K562 (cell line): Measurements from ENCODE around the gene FAM89B. TPM values are rescaled to one million over a fixed set of nuclear protein-coding genes. Genes with fewer than 3 reads are reported as not detected.

Source experiments
- ATAC-seq: fragments of 200-7000 bp; cut with Tn5 transposase; 3 replicates; pipeline ENCODE4 v1.9.1; 2020; ENCODE audit warnings: moderate library complexity
- BruUV-seq: library from RNA; stranded (reverse); fragments of 400-500 nt; replicated peaks from 2 replicates; lab custom pipeline; 2021; lab: Mats Ljungman, UMichigan
- CTCF ChIA-PET: fragments of 300-600 bp; formaldehyde crosslinking; extraction: SDS; loops from one replicate; lab custom pipeline; 2021; ENCODE audit warnings: low intra/inter-chr PET ratio; lab: Yijun Ruan, JAX
- POLR2A ChIA-PET: fragments of 300-600, 350-650 bp; sonication (Branson Sonifier 250); formaldehyde crosslinking; extraction: SDS; loops from one replicate; lab custom pipeline; 2021; ENCODE audit warnings: antibody characterized with exemption, inconsistent platforms; lab: Yijun Ruan, JAX
- DNase-seq, 4 experiments: peaks; one replicate each; pipeline versions ENCODE4 v3.0.0 to v3.0.0-alpha.2; 2011 to 2018; ENCODE audit warnings: low spot score in 3 of 4, mixed read lengths in 3 of 4; ENCODE audit errors: extremely low read depth in 1 of 4
- FAIRE-seq: peaks from 2 replicates; lab custom pipeline; 2011; peaks lifted over from hg19 to GRCh38; lab: Jason Lieb, UNC
- H2AFZ ChIP-seq: 2 replicates; pipeline ENCODE4 v1.6.0; 2011; ENCODE audit warnings: low read depth, low read length, control low read depth, inconsistent platforms
- H3K27ac ChIP-seq: fragments of 200-600 bp; 3 replicates; pipeline ENCODE4 v1.8.0; 2011; ENCODE audit warnings: low read depth, mild to moderate bottlenecking, control low read depth, inconsistent platforms, low read length, moderate library complexity, mixed read lengths; ENCODE audit errors: extremely low read depth
- H3K27me3 ChIP-seq, 2 experiments: fragments of 300-600 bp in 1 of 2; 2 replicates in 1 of 2; 3 replicates in 1 of 2; pipeline versions ENCODE4 v1.6.0 to v1.8.0; 2011; ENCODE audit warnings: inconsistent platforms in 2 of 2, low read length in 2 of 2, mild to moderate bottlenecking in 1 of 2, mixed read lengths in 1 of 2, moderate library complexity in 1 of 2; ENCODE audit not compliant: control insufficient read depth in 2 of 2, insufficient read depth in 2 of 2
- H3K36me3 ChIP-seq: fragments of 300-600 bp; 3 replicates; pipeline ENCODE4 v1.8.0; 2011; ENCODE audit warnings: mild to moderate bottlenecking, low read length, inconsistent platforms; ENCODE audit not compliant: control insufficient read depth, insufficient read depth
- H3K4me1 ChIP-seq, 2 experiments: fragments of 200-600 bp in 1 of 2; replicated peaks in 1 of 2; 2 replicates in 1 of 2; 3 replicates in 1 of 2; pipeline versions ENCODE4 v1.5.1 to v1.8.0; 2011; ENCODE audit warnings: inconsistent platforms in 2 of 2, low read length in 2 of 2, mild to moderate bottlenecking in 1 of 2, mixed read lengths in 1 of 2, moderate library complexity in 1 of 2; ENCODE audit not compliant: control insufficient read depth in 2 of 2, insufficient read depth in 2 of 2
- H3K4me2 ChIP-seq: 2 replicates; pipeline ENCODE4 v1.6.1; 2011; ENCODE audit warnings: low read length, control low read depth, inconsistent platforms, mixed read lengths; ENCODE audit not compliant: insufficient read depth
- H3K4me3 ChIP-seq: fragments of 200-600 bp; sonication (generic), shearing (Covaris generic); 2 replicates; pipeline ENCODE4 v1.5.1; 2016; ENCODE audit warnings: control low read depth, inconsistent platforms
- H3K79me2 ChIP-seq: fragments of 200-600 bp; 3 replicates; pipeline ENCODE4 v1.8.0; 2011; ENCODE audit warnings: low read length, inconsistent platforms; ENCODE audit not compliant: control insufficient read depth, insufficient read depth
- H3K9ac ChIP-seq, 2 experiments: 2 replicates each; pipeline versions ENCODE4 v1.6.0 to v1.6.1; 2011; ENCODE audit warnings: low read depth in 2 of 2, low read length in 2 of 2, control low read depth in 1 of 2, inconsistent platforms in 1 of 2, mild to moderate bottlenecking in 1 of 2, mixed read lengths in 1 of 2; ENCODE audit not compliant: insufficient read depth in 1 of 2
- H3K9me1 ChIP-seq: one replicate; pipeline ENCODE4 v1.6.0; 2011; ENCODE audit warnings: inconsistent platforms, mild to moderate bottlenecking, low read length, moderate library complexity; ENCODE audit not compliant: control insufficient read depth, insufficient read depth
- H3K9me3 ChIP-seq: replicated peaks from 2 replicates; pipeline ENCODE4 v1.5.1; 2011; ENCODE audit warnings: low read depth, low read length, inconsistent platforms; ENCODE audit not compliant: control insufficient read depth, insufficient read depth
- H4K20me1 ChIP-seq: replicated peaks from 2 replicates; pipeline ENCODE4 v1.6.1; 2011; ENCODE audit warnings: low read length, inconsistent platforms, mixed read lengths; ENCODE audit not compliant: control insufficient read depth, insufficient read depth
- CREB3 ChIP-seq: fragments of 450-650 bp; conservative IDR thresholded peaks from 2 replicates; pipeline ENCODE4 v1.6.1; 2016; ENCODE audit warnings: missing genetic modification characterization, low read depth, mild to moderate bottlenecking, missing compliant biosample characterization, moderate library complexity
- FOXK2 ChIP-seq, 2 experiments: fragments of 450-650 bp; IDR thresholded peaks in 1 of 2; conservative IDR thresholded peaks in 1 of 2; 2 replicates each; pipeline ENCODE4 v1.6.1; 2016; ENCODE audit warnings: low read depth in 2 of 2, mild to moderate bottlenecking in 1 of 2
- MLX ChIP-seq, 2 experiments: fragments of 450-650 bp in 1 of 2; sonication (generic) in 1 of 2; formaldehyde crosslinking; conservative IDR thresholded peaks; 2 replicates each; pipeline versions ENCODE4 v1.4.0 to v1.8.1; 2020 to 2022; ENCODE audit warnings: mild to moderate bottlenecking in 1 of 2, missing genetic modification reagents in 1 of 2
- POLR2G ChIP-seq: fragments of 200-400 bp; formaldehyde crosslinking; IDR thresholded peaks from 2 replicates; pipeline ENCODE4 v1.6.1; 2017; ENCODE audit warnings: low read depth, mild to moderate bottlenecking, antibody characterized with exemption, low read length, moderate library complexity
- WGBS: fragments of 100-300 bp; shearing (Covaris generic); methylation state at CpG from one replicate; pipeline ENCODE4 v1.1.6; 2016; ENCODE audit warnings: low coverage, mixed read lengths; ENCODE audit not compliant: insufficient coverage; ENCODE audit errors: missing lambda C conversion rate; 5-methylcytosine and 5-hydroxymethylcytosine counted together
- in situ Hi-C: fragments of 300-500 bp; cut with MboI; formaldehyde crosslinking; loops from 4 replicates; pipeline ENCODE4 v1.15.0; 2018; ENCODE audit warnings: inconsistent platforms, mixed read lengths
- intact Hi-C: fragments of 100-400 bp; cut with micrococcal nuclease; formaldehyde crosslinking; loops from 2 replicates; pipeline ENCODE4 v1.14.2; 2022
- polyA plus RNA-seq, 8 experiments: library from polyadenylated mRNA; depleted of rRNA in 4 of 8; stranded (reverse) in 5 of 8; unstranded in 3 of 8; fragments of >200 nt; fragmentation: Nextera tagmentation in 2 of 8; fragmentation: Illumina TruSeq in 1 of 8; extraction: Ambion mirVana in 2 of 8; extraction: Trizol in 1 of 8; gene quantifications; 2 replicates each; pipeline versions ENCODE4 v1.2.1 to v1.2.3, GENCODE V29; 2011 to 2014; ENCODE audit warnings: inconsistent platforms in 1 of 8, missing spikeins in 1 of 8
- total RNA-seq, 7 experiments: library from RNA; depleted of rRNA in 6 of 7; stranded (reverse); fragments of >200 nt in 6 of 7; fragmentation: Illumina TruSeq in 2 of 7; extraction: Trizol in 2 of 7; gene quantifications; 2 replicates each; pipeline versions ENCODE4 v1.2.1 to v1.2.3, GENCODE V29; 2011 to 2021; ENCODE audit warnings: low replicate concordance in 1 of 7
- TF ChIP-seq, protein P1 (sequence below): fragments of 250-450 bp; sonication (Bioruptor Pico); IDR thresholded peaks from 2 replicates; pipeline ENCODE4 v1.9.0; 2021; ENCODE audit warnings: mild to moderate bottlenecking
- TF ChIP-seq, protein P2 (sequence below): fragments of 200-800 bp; sonication (Bioruptor generic); IDR thresholded peaks from 2 replicates; pipeline ENCODE4 v1.6.1; 2017; ENCODE audit warnings: missing genetic modification characterization, missing compliant biosample characterization

FAM89B gene
- total and polyA plus RNA-seq, 9 of the 15 experiments (the other 6 are each of a cell fraction or from before 2014, with no cell fraction given): 0.32 to 27.6 (median 11.9) TPM

DNA sequence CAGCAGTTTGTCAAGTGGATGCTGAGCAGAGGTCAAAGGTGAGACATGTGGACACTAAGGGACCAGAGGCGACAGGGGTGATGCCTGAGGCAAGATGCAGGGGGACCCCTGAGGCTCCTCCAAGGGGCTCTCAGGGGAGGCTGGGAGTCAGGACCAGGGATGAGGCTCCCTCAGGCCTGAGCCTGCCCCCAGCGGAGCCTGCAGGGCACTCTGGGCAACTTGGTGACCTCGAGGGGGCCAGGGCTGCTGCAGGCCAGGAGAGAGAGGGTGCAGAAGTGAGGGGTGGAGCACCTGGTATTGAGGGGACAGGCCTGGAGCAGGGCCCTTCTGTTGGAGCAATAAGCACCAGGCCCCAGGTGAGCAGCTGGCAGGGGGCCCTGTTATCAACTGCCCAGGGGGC, 9.6 kb downstream of the FAM89B start:
- in situ Hi-C loops: no loop called here
- no peaks in the 10 kb centered on the region for H3K9me3 ChIP-seq
- no peak for FAIRE-seq
- DNase-seq: no peak
- no peak overlapping the region for H3K4me3 ChIP-seq
- H3K4me2 ChIP-seq: no peak overlapping the region
- peaks cover 19% of the 10 kb centered on the region for H3K79me2 ChIP-seq
- H3K9me1 ChIP-seq: no peaks in the 10 kb centered on the region
- H3K9ac ChIP-seq: peak overlapping the region in 1 of 2 experiments; percentile 35; a peak in 2 of 4 replicates
- WGBS: 96% methylated on average over 2 of the region's 3 CpGs
- ATAC-seq: no peak
- CTCF ChIA-PET: no interaction called here
- H4K20me1 ChIP-seq: no peaks in the 10 kb centered on the region
- no peaks in the 10 kb centered on the region for H3K27me3 ChIP-seq
- TF ChIP-seq, protein P1, sequence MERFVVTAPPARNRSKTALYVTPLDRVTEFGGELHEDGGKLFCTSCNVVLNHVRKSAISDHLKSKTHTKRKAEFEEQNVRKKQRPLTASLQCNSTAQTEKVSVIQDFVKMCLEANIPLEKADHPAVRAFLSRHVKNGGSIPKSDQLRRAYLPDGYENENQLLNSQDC (CRISPR knock-in tag): no peak
- TF ChIP-seq POLR2G: peak; percentile 51
- TF ChIP-seq, all 486 proteins: peak for 1
- peaks cover 79% of the 10 kb centered on the region; the same call in 2 of the 3 replicates for H3K36me3 ChIP-seq
- H2AFZ ChIP-seq: no peak overlapping the region
- intact Hi-C loops: no loop called here
- POLR2A ChIA-PET: interaction anchor here (0.6 to 1.2 kb wide), 3 partner anchors 34 to 83 kb away, joined by 3 to 4 read pairs (median 3); partner anchors contain the start of gene MALAT1
- BruUV-seq: no TSS peak
- peaks cover 19 to 74% of the 10 kb centered on the region in 2 experiments for H3K4me1 ChIP-seq
- no peak overlapping the region for H3K27ac ChIP-seq

GRCh38 chr11:65583589-65583988, 11.3 kb downstream of the FAM89B start:
- ATAC-seq (no peak), FAIRE-seq (no peak), DNase-seq (no peak)
- no peak overlapping the region for H3K4me3 ChIP-seq
- peaks cover 79% of the 10 kb centered on the region; the same call in 2 of the 3 replicates for H3K36me3 ChIP-seq
- H3K4me2 ChIP-seq: no peak overlapping the region
- 89% methylated on average over 9 of the region's 10 CpGs for WGBS
- CTCF ChIA-PET: no interaction called here
- H3K4me1 ChIP-seq: peaks cover 16 to 70% of the 10 kb centered on the region in 2 experiments
- POLR2A ChIA-PET: interaction anchor here (0.6 to 2.8 kb wide), 3 partner anchors 8 to 275 kb away, joined by 3 to 10 read pairs (median 5); partner anchors contain the start of gene EHBP1L1
- no peak overlapping the region for H3K27ac ChIP-seq
- H3K9ac ChIP-seq: no peak overlapping the region
- intact Hi-C loops (no loop called here), in situ Hi-C loops (no loop called here)
- no peaks in the 10 kb centered on the region for H3K27me3 ChIP-seq
- no TSS peak for BruUV-seq
- peaks cover 6% of the 10 kb centered on the region for H3K79me2 ChIP-seq
- H2AFZ ChIP-seq: no peak overlapping the region
- peaks cover 4% of the 10 kb centered on the region for H3K9me1 ChIP-seq
- H3K9me3 ChIP-seq: no peaks in the 10 kb centered on the region
- 0 out of 2 replicates have a peak, but pooled peaks cover 4% of the 10 kb centered on the region for H4K20me1 ChIP-seq
- TF ChIP-seq FOXK2 (conservative IDR thresholded peaks at IDR 0.05 in 1 of 2, IDR thresholded peaks at IDR 0.05 in 1 of 2; ENCODE audit: low read depth in 2 of 2) (no peak), POLR2G (peak; percentile 56; the same call in 1 of the 2 replicates), CREB3 (no peak), MLX (CRISPR knock-in tag; conservative IDR thresholded peaks at IDR 0.05) (no peak)
- TF ChIP-seq, protein P2, sequence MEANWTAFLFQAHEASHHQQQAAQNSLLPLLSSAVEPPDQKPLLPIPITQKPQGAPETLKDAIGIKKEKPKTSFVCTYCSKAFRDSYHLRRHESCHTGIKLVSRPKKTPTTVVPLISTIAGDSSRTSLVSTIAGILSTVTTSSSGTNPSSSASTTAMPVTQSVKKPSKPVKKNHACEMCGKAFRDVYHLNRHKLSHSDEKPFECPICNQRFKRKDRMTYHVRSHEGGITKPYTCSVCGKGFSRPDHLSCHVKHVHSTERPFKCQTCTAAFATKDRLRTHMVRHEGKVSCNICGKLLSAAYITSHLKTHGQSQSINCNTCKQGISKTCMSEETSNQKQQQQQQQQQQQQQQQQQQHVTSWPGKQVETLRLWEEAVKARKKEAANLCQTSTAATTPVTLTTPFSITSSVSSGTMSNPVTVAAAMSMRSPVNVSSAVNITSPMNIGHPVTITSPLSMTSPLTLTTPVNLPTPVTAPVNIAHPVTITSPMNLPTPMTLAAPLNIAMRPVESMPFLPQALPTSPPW (CRISPR knock-in tag): no peak
